MM.1S (cell line): ENCODE data around the gene KRTAP2-4.

Experiments
- EZH2 ChIP-seq: fragments of 300-600 bp; sonication (generic); optimal IDR thresholded peaks from 2 replicates; pipeline ENCODE3; 2017; ENCODE audit warnings: low read depth, mild to moderate bottlenecking, antibody characterized with exemption, low read length, mixed read lengths
- EZH2phosphoT487 ChIP-seq: fragments of 300-600 bp; sonication (generic); IDR thresholded peaks from 2 replicates; pipeline ENCODE4 v1.6.1; 2018; ENCODE audit warnings: antibody characterized with exemption, low read length
- TF ChIP-seq, protein P1 (sequence below): fragments of 300-600 bp; sonication (generic); IDR thresholded peaks from 2 replicates; pipeline ENCODE4 v1.5.1; 2016; ENCODE audit warnings: antibody characterized with exemption, low read length, mixed read lengths

DNA sequence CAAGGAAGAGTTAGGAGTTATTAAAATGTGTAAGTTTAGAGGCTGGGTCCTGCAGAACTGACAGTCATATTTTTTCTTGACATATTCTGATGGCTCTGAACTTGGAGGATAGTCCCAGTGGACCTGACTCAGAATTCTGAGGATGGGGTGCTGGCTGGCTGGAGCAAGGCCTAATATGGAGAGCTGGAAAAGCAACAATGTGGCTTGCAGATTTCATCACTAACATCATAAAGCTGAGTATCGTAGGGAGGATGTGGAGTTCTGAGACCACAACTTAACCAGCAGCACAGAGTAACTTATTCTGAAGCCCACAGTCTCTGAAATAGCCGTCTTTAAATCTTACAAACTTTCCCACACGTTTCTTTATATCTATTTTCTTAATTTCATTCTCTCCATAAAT is 41.0 kb downstream of the KRTAP2-4 start:
- TF ChIP-seq, protein P1, sequence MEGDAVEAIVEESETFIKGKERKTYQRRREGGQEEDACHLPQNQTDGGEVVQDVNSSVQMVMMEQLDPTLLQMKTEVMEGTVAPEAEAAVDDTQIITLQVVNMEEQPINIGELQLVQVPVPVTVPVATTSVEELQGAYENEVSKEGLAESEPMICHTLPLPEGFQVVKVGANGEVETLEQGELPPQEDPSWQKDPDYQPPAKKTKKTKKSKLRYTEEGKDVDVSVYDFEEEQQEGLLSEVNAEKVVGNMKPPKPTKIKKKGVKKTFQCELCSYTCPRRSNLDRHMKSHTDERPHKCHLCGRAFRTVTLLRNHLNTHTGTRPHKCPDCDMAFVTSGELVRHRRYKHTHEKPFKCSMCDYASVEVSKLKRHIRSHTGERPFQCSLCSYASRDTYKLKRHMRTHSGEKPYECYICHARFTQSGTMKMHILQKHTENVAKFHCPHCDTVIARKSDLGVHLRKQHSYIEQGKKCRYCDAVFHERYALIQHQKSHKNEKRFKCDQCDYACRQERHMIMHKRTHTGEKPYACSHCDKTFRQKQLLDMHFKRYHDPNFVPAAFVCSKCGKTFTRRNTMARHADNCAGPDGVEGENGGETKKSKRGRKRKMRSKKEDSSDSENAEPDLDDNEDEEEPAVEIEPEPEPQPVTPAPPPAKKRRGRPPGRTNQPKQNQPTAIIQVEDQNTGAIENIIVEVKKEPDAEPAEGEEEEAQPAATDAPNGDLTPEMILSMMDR = no peak
- TF ChIP-seq EZH2 (no peak), EZH2phosphoT487 (no peak)
